Stimulated activated CD4-positive, alpha-beta T cell treated with anti-CD3 and anti-CD28 coated beads, Interleukin-2, amount 100 ng/mL, for 48 hours (primary cell): ENCODE results near the gene GRM4.

Experiments used
- DNase-seq, 2 donors: peaks; one replicate each; pipeline ENCODE4 v3.0.0-alpha.2; 2020

The GRM4 gene

DNA sequence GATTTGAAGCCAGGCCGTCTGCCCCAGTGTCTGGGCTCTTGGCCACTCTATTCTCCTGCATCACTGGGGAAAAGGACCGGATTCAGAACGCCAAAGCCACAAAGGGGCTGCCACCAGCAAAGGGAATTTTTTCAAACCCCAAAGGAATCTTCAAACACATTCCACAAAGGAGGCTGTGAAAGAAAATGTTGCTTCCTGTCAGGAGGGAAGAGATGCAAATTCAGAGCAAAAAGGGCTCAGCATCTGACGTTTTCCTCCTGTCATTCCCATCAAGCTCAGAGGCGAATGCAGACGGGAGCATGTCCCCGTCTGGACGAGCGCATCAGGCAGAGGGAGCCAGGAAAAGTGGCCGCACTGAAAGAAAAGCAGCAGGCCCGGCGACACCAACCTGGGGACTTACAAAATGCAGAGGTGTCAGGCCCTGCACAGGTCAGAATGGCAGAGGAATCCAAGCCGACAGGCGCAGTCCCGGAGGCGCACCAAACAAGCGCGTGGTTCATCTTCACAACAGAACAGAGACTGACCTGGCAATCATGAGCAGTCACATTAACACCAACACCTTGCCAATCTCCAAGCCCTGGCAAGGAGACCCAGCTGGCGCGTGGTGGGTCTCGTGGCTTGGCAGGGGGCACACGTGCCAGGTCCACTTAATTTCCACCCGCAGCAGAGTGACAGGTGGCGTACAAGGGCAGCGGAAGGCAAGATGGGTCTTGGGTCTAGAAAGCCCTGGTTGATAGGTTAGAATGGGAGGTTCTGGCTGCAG lies 62.8 kb downstream of the GRM4 start:
- no peak for DNase-seq

GRCh38 chr6:34082348-34082747 lies 63.5 kb downstream of the GRM4 start:
- no peak for DNase-seq

- DNase-seq: no peak
Measured at GRCh38 chr6:34080357-34080756, 65.5 kb downstream of the GRM4 start.

DNA sequence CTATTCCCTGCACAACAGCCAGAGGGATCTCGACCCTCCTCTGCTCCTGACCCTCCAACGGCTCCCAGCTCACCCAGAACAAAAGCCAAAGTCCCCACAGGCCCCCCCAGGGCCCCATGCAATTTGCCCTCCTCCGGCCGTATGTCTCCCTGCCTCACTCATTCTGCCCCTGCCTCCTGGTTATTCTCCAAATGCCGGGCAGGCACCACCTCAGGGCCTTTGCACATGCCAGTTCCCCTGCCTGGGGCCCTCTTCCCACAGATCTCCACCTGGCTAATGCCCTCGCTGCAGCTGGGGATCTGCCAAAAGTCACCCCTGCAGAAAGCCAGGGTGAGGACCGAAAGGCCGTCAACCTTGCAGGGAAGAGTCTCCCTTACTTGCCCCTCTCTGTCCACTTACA lies 66.0 kb downstream of the GRM4 start:
- DNase-seq: no peak

- no peak for DNase-seq
Measured at GRCh38 chr6:34075906-34076305, 70.0 kb downstream of the GRM4 start.

DNA sequence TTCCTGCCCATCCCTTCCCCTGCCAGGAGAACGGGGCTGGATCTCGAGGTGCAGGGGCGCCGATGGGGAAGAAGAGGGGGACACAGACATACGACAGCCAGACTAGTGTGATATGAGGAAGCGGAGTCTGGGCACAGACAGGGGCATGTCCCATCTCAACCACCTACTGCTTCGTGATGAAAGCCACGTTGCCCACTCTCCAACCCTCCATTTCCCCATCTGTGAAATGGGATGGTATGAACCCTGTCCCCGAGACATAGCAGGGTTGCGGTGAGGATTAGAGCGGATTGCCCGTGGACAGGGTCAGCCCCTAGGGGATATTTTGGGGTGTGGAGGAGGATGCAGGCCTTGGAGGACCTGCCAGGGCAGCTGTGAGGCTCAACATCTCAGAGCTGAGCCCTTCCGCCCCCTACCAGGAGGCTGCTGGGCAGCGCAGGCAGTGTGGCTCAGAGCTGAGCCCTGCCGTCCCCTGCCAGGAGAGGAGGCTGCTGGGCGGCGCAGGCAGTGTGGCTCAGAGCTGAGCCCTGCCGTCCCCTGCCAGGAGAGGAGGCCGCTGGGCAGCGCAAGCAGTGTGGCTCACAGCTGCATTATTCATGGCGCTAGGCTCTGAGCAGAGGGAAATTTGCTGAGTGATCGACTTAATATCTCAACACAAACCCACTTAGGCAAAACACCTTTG lies 71.7 kb downstream of the GRM4 start:
- no peak for DNase-seq

DNA sequence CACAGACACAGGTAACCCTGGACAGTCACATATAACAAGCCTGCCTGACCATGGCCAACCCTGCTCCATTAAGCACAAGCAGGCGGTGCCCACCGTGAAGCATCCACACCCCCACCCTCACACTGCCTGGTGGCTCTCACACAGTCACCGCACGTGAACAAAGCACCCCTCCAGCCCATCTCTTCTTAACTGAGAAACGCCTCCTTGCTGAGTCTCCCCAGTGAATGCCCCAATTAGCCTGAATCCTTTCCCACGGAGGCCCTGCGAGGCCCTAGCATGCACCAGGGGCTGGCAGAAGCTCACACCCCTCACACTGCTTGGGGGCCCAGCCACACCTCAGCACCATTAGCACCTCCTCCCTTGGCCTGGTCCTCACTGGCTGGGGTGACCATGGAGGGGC lies 72.3 kb downstream of the GRM4 start:
- DNase-seq: no peak

GRCh38 chr6:34072727-34073126 lies 73.2 kb downstream of the GRM4 start:
- DNase-seq: no peak

DNA sequence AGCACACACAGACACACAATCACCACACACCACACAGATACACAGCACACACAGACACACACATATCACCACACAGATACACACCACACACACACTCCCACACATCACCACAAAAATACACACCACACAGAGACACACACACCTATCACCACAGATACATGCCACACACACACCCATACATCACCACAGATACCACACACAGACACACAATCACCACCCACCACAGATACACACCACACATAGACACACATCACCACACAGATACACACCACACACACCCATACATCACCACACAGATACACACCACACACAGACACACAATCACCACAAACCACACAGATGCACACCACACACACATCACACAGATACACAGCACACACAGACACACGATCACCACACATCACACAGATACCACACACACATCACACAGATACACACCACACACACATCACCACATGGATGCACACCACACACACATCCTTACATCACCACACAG lies 74.0 kb downstream of the GRM4 start:
- DNase-seq: no peak

GRCh38 chr6:34071136-34071883 lies 74.6 kb downstream of the GRM4 start:
- DNase-seq: no peak

DNA sequence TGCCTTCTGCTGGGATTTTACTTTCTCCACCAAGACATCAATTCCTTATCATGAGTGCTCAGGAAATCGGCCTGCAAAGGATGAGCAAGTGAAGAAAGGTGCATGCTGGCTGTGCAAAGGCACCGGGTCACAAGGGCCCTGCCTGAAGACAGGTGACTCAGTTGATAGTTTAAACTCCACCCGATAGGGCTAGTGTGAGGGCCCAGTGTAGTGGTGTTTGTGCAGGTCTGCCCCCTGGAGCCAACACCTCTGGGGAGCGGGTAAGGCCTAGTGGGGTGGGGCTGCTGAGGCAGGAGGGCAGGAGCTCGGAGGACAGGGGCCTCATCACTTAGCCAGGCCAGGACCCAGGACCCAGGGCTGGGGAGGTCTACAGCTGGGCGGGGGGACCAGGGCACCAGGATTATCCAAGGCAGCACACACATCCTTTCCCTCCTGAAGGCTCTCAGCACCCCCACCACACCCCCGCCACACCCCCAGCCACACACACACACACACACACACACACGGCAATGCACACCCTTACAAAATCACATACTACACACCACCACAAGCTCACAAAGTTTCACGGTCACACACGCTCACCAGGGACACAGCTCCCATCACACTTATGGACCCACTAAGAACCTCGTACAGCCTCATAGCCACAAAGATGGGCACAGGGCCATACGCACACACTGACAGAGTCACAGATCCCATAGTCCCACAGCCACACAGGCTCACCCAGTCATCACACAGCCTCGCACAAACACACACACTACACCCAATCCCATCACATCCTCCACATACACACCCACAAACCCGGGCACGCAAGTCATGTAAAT lies 75.4 kb downstream of the GRM4 start:
- no peak for DNase-seq

GRCh38 chr6:34068462-34069044 lies 77.3 kb downstream of the GRM4 start:
- no peak for DNase-seq

DNA sequence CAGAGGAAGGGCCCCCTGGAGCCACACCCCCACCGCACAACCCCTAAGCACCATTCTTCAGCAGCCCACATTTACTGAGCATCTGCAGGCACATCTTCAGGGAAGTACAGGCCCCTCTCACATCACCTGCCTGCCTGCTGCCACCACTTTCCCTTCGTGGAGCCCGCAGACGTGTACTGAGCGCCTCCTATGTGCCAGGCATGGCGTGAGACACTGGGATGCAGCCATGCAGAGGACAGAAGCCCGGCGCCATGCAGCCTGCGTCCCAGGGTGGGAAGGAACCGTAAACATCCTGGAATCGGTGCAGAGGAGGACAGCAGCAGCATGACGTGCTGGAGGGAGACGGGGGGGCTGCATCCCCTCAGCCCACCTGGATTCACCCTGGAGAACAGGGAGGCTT lies 78.1 kb downstream of the GRM4 start:
- no peak for DNase-seq

GRCh38 chr6:34066772-34067770 lies 78.8 kb downstream of the GRM4 start:
- DNase-seq: no peak

- DNase-seq: no peak
Measured at GRCh38 chr6:34066218-34066571, 79.7 kb downstream of the GRM4 start.

DNA sequence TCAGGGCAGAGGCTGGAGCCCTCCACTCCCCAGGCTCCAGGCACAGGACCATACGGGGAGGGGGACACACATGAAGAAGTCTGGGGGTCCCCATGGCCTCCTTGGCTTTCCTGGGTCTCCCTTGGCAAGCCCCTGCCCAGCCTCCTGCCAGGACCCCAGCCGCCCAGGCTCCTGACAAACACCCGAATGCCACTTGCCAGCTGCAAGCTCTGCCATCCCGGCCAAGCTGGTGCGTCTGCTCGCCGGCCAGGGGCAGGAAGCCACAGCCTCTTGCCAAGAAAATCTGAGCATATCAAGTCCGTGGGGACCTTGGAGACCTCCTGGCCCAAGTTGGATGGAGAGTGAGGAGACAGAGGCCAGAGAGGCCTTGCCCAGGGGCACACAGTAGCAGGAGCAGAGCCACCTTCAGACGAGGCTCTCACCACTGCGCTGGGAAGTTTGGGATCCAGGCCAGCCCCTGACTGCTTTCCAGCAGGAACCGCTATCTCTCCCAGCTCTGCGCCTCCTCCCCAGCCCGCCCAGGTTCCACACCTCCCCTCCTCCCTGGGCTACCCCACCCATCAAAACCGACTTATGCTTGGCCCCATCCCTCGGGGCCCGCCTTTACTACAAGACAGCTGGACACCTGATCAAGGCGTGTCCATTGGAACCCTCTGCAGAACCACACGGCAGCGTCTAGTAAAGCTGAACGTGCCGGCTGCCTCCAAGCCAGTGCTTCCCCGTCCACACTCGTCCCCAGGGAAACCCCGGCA lies 80.2 kb downstream of the GRM4 start:
- DNase-seq: no peak

- no peak for DNase-seq
Measured at GRCh38 chr6:34064675-34065074, 81.2 kb downstream of the GRM4 start.

GRCh38 chr6:34063651-34064050 lies 82.2 kb downstream of the GRM4 start:
- no peak for DNase-seq

DNA sequence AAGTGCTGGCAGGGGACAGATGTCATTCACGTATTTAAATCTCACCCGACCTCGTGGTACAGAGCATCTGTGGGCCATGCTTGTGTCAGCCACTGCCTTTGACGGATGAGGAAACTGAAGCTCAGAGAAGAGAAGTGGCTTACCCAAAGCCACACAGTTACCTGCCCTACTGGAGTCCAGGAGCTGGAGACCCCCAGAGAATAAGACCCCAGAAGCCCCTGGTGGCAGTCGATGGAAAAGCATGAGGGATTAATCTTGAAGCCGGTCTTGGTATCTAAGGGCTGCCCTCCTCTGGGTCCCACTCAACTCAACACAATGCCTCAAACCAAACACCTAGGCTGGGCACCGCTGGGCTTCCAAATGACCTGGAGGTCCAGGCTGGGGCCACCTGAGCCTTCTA lies 83.1 kb downstream of the GRM4 start:
- DNase-seq: no peak

GRCh38 chr6:34062156-34062555 lies 83.7 kb downstream of the GRM4 start:
- DNase-seq: no peak

DNA sequence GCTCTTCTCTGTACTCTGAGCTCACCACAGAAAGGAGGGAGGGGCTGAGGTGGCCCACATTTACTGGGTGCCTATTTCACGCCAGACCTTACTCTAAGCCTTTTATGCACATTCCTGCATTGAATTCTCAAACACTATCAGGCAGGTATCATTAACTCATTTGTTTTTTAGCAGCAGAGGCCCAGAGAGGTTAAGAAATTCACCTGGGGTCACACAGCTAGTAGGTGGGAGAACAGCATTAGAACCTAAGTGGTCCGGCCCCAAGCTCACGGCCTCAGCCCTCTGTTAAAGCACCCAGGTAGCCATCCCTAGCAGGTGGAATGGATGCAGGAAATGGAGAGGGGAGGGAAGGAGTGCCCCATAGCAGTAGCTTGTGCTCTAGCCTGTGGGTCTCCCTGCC lies 84.5 kb downstream of the GRM4 start:
- DNase-seq: no peak
